MM.1S (cell line): ENCODE measurements around the gene CIB2.

ENCODE experiments used
- CTCF ChIP-seq: fragments of 300-600 bp; sonication (generic); IDR thresholded peaks from 2 replicates; pipeline ENCODE4 v1.5.1; 2016; ENCODE audit warnings: antibody characterized with exemption, low read length, mixed read lengths
- EZH2 ChIP-seq: fragments of 300-600 bp; sonication (generic); optimal IDR thresholded peaks from 2 replicates; pipeline ENCODE3; 2017; ENCODE audit warnings: low read depth, mild to moderate bottlenecking, antibody characterized with exemption, low read length, mixed read lengths

DNA sequence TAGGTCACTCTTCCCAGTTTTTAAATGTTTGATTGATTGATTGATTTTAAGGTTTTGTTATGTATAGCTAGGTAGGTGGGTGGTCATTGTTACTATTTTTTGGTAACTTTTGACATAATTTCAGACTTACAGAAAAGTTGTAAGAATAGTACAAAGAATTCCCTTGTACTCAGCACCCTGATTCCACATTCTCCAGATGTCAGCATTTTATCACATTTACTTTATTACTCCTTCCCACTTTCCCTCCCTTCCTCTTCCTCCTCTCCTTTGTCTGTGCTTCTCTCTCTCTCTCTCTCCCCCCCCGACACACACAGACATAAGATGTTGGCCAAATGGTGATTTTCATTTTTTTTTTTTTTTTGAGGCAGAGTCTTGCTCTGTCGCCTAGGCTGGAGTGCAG, 32.8 kb upstream of the CIB2 start:
- TF ChIP-seq CTCF (no peak), EZH2 (no peak)
